ENCODE measurements around the gene APP.

Gene APP

DNA sequence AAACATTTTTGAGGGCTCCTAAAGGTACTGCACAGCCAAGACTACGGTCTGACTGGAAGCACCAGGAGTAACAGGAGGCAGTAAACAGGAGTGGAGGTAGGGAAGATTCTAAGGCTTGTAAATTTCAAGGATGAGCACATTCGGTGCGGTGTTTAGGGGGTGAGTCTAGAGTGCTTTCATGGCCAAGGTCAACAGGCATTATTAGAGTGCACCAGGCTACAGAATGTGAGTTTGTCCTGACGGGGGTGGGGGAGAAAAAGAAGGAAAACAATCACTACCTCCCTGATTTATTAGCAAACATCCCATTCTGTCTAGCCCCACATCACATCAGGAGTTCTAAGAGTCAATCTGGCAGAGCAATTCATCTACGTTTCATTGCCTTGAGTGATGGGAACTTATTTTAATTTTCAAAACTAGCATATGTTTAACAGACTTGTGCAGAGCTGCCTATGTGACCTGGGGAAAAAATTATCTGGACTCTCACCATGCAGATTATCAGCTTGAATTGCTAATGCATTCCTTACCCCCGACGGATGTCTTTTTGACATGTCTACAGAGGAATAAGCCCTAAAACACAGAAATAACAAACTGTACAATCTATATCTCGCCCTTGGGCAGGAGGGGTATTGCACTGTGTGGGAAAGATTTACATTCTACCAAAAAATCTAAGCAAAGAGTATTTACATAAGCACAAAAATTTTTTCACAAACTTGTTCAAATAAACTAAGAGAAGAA is 45.0 kb downstream of the APP start:
- DNase-seq = no peak

DNA sequence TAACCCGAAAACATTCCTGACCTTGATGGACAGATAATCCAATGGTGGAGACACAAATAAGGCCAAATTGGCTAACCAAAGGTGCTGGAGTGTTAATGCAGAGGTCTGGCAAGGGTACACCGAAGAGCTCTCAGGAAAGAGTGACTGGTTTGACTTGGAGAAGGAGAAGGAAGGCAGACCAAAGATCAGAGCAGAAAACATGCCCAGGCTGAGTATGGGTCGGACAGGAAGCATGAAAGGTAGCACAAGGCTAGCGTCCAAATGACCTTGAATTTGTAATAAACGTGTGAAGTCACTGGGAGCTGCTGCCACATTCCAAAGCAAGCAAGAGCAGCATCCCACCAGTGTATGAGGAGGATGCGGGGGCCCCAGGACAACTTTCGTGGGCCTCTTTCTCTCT is 45.7 kb downstream of the APP start:
- DNase-seq = no peak

DNA sequence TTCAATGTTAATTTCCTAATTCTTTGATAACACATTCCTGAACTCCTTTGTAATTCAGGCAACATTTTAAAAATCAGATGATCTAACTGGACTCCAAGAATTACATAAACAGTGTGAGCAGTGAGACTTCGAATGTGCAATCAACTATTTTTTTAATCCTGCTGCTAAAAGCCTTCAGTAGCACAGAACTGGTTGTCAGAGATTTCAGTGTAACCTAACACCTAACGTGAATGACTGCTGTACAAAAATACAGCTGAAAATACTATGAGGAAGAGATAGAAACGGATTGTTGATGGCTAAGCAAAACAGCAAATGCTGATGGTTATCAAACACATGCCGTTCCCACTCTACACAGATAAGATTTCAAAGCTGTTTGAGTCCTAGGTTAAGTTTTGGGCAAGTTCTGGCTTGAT is 46.1 kb downstream of the APP start:
- DNase-seq = no peak

DNA sequence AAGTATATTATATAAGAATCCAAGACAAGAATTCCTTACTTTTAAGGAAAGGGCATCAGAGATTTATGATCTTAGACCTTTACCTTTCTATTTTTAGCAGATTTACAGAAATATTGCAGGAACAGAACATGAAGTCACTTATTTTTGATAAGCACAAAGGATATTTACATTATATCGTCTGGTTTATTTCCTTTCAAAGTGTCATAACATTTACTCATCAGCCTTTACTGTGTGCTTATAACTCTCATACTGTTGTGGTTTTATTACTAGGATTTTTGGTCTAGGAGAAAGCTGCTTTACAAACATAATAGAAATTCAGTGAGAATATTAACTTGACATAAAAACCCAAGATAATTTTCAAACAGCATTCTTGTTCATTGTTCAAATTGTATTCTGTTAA is 47.6 kb downstream of the APP start:
- no peak for DNase-seq

DNA sequence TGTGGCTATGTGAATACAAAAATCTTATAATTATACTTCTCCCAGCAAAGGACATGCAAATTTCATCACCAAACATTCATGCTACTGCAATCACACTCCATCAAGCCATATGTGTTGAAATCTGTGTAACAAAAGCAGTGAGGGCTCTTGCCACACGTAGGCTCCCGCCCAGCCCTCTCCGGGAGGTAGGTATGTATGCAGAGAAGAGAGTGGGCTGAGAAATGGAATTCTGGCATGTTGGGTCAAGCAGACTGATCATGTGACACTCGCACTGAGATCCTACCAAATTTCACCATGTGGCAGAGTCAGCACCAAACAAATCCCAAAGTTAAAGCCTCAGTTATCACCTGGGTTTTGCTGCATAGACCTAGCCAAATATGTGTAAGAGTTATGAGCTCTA is 49.7 kb downstream of the APP start:
- no peak for DNase-seq

DNA sequence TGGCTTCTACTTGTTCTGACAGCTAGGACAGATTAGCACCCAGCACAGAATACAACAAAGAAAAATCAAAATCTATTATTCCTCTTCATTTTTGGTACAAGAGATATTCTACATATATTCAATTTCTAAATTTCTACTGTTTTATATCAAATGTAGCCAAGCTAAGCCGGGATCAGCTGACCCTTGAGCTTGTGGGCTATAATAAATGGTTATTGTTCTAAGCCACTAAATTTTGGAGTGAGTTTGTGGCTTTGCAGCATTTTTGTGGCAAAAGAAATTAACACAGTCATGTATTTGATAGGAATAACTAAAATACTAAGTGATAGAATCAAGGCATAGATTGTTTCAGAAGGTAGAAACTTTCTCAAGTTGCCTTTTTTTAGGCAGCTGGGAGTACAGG is 50.7 kb downstream of the APP start:
- DNase-seq = no peak

DNA sequence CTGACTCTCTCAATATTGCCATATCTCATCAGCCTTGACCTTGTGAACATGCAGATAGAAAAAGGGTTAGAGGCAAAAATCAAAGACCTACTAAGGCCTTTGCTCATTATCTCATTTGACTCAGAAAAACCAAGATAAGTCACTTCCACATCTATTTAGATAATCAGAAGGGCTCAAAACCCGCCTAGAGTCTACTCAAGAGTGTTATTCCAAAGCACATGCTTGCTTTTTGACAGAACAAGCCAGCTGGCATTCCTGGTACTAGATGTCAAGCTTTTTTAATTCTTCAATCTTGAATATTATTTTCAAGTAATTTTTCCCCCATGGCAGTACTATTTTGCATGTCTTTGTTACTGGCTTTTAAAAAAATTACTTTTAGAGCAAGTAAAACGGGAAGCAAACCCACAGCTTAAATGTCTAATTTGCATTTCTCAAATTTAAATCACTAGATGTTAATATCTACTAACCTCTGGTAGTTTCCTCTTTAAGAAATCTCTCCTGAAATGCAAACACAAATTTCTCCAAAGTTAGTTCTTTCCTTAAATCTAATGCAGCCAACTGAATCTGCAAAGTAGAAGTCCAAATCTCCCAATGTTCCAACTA is 51.5 kb downstream of the APP start:
- DNase-seq = no peak

DNA sequence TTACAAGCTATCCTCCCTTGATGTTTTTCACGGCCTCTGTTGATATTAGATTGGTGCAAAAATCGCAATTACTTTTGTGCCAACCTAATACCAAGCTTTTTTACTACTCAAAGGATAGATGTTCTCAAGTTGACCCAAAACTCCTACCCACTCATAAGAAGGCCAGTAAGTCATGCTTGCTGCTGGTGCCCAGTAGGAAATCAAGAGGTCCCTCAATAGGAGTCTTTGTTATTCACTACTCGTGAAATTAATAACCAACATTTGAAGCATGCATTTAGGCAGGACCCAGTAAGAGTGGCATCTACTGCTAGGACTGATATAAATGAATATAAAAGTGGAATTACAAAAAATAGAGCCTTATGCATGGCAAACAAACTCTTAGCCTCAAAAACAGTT is 52.6 kb downstream of the APP start:
- DNase-seq = no peak

DNA sequence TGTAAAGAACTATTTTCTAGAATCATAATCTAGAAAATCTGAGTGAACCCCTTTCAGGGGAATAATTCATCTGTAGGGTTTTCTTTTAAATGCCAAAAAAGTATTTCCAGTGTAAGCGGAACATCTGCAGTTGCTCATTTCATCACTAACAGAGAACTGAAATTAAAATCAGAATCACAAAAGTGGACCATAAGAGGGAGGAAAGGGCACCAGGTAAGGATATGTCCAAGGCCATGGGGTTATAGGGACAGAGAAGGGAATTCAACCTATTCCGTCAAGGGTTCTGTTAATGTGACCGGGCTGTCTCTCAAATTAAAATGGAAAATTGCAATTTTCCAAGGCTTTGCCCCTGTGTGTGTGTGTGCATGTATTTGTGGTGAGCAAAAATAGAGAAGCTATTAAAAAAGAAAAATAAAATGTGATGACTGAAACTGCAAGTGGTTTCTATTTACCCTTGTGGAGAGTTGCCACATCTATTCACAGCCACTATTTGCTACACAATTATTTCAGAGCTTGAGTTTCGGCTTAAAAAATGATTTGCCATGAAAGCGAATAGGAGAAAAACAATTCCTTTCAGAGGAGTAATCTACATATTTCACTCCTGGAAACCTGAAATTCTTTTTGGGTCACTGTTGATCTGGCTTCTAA is 53.1 kb downstream of the APP start:
- no peak for DNase-seq

DNA sequence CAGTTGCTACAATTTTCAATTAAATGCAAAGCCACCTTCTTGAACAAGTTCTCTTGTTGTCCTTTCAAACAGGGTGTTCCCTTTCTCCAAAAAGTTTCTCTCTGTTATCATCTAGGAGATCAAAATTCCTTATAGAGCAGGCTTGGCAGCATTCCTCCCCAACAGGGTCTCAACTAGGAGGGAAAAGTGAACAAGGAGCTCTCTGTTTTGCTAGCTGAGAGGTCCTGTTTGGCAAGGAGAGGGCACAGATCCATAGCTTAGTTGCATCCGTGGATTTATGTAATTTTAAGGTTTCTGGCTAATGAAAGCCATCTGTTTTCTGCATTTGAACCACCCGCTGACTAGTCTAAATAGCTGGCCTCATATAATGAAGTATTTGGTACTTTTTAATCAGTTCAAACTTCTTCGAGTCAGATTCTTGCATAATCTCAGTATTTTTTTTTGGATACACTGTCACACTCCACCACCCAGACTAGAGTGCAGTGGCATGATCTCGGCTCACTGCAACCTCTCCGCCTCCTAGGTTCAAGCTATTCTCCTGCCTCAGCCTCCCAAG is 54.0 kb downstream of the APP start:
- no peak for DNase-seq

DNA sequence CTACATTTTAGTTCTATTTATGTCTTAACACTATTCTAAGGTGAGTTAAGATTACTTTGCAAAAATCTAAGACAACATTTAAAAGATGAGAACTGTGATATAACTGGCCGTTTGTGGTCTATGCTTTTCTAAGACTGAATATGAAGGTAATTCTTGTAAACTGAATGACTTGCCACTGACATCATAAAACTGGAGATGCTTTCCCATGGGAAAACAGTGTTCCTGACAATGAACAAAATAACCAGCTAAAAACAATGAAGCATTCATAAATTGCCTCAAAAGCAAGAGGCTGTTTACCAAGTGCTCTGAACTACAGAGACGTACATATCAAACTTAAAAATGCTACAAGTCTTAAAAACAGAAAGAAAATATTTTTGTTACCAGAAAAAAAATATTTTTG is 54.7 kb downstream of the APP start:
- DNase-seq = no peak

DNA sequence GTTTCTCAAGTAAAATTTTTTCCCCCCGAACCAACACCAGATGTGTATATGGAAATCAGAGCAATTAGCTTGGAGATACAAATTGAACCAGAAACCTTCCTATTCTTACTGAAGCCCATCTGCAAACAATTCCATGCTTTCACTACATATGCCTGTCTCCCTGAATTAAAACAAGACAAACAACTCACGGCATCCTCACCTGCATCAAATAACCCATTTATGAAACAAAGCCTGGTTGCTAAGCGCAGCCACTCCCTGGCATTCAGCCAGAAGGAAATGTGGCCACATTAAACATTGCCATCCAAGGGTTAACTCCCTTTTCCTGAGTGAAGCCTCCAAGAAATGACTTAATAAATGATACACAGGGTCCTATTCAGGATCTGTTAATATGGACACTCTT is 55.3 kb downstream of the APP start:
- DNase-seq = no peak

DNA sequence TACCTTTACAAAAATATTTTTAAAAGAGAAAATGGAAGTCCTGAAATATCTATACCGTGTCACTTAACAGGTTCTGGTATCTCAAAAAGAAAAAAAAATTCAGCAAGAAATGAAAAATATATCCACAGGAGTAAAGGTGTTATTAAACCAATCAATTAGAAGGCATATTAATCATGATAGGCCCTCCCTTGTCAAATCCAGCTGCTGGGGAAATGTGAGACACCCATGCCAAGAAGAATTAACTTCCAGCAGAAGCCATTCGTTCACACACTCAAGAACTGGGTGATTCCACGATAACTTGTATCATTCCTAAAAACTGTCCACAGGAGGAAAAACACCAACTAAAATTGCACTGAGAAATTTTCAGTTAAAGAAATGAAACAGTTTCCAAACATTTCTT is 57.6 kb downstream of the APP start:
- DNase-seq = no peak

DNA sequence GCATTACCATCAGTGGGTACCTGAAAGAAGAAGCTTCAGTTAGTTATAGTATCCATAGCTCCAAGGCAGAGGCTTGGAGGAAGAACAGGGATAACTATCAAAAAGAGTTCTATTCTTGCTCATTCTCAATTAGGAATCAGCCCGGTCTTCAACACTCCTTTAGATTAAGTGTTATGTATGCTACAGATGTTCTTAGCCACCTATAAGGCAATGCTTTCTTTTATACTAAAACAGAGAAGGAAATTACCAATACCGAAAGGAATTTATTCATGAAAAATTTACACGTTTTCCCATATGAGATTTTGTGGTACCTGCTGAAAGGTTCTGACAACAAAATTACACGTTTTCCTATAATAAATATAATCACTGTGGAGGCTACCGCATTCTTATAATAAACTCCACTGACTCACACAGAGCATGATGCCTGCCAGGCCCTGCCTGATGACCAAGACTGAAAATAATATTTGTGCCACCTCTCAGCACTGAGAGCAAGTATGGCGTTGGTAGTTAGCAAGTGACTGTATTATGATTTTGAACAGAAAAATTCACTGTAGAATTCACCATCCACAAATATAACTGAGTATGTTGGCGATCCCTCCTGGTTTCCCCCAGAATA is 58.3 kb downstream of the APP start:
- DNase-seq = no peak

DNA sequence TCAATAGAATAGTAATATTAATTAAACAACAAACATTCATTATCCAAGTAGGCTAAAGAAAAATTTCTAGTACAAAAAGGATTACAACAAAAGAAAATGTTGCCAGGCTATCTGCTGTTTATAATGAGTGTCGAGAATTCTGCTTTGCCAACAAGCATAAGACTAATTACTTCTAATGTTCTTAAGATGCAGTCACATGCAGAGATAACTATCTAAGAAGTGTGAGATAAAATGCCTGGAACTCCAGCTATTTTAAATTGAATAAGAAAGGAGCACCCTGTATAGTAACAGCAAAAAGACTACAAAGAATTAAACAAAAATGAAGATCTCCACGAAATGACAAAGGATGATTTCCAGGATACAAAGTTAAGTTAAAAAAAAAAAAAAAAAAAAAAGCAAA is 59.9 kb downstream of the APP start:
- DNase-seq = no peak

DNA sequence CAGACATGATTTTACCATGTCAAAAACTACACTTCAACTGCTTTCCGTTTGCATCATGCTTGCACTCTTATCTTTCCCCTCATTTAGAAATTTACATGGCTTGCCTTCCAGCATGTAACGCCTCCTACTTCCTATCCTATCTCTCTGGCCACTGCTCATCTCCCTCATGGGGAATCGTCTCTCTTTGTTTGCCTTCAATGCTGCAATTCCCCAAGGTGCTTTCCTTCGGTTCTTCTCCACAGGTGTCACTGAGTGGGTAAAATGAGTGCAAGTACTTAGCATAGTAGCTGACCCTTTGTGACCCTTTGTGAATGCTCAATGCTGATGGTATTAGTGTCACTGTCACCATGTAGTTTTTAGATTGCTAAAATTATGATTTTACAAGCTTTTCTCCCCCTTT is 63.1 kb downstream of the APP start:
- DNase-seq = no peak

DNA sequence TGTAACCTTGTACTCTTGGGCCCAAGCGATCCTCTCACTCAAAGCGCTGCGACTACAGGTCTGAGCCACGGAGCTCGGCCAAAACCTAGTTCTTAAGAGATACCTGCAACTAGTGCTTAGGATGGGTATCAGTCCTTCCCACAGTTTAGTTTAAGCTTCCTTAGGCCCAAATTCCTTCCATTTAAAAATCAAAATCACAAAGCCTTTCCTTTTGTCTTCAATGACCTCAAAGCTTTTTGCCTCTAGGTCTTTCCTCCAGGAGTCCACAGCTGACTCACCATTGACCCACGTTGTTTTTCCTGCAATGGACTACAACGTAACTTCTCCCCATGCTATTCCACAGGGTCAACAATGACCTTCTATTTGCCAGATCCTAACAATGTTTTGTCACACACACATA is 64.0 kb downstream of the APP start:
- no peak for DNase-seq

DNA sequence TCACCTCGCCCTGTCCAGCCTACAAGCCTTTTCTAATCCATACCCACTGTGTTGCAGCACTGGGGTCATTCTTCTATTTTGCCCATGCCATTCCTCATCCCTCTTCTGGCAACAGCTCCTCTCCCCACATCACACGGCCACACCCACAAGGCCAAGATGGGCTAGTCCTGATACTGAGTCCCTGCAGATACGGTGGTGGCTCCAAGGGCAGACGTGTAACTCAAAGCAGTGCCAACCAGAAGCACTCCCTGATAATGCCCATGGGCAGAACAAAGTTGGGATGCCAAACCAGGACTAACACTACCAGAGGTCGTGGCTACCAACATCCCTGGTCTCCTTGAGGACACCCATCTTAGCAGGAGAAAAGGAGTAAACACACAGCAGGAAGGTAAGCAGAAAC is 64.8 kb downstream of the APP start:
- DNase-seq = no peak

DNA sequence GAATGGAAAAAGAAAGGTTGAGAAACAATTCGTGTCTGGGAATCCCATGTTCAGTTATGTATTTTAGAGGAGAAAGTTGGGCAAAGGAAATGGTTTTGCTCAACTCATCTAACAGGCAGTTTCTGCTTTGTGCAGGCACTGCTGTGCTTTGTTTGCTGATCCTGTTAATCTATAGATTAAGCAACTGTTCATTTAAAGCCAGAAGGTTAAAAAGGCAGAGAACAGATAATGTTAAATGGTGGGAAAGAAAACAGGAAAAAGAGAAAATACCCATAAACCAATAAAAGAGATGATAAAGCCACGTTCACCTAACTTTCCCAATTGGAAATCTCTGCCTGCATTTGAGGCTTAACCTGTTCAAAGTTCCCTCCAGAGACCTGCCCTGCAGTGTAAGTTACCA is 70.0 kb downstream of the APP start:
- DNase-seq = no peak

DNA sequence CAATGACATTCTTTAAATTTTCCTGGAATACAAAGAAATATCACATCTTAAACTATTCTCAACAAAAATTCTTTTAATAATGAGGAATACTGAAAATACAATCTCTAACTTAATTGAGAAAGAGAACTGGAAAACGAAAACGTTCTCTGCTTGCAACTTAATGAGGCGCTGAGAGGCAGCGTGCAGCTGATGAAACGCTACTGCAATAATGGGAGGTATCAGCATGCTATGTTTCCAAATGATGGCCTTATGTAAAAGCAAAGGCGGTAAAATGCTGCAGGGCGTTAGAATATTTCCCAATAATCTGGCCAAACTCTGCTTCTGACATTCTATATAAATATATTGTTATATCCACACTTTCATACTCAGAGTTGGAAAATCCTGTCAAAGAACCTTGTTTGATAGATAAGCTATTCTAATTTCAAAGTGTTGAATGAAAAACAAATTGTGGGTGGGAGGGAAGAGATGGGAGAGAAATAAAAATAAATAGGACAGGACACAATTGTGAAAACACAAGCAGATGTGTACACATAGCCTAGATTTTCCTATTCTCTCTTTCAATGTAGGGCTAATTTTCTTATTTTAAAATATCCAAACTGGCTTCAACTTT is 70.9 kb downstream of the APP start:
- no peak for DNase-seq

DNA sequence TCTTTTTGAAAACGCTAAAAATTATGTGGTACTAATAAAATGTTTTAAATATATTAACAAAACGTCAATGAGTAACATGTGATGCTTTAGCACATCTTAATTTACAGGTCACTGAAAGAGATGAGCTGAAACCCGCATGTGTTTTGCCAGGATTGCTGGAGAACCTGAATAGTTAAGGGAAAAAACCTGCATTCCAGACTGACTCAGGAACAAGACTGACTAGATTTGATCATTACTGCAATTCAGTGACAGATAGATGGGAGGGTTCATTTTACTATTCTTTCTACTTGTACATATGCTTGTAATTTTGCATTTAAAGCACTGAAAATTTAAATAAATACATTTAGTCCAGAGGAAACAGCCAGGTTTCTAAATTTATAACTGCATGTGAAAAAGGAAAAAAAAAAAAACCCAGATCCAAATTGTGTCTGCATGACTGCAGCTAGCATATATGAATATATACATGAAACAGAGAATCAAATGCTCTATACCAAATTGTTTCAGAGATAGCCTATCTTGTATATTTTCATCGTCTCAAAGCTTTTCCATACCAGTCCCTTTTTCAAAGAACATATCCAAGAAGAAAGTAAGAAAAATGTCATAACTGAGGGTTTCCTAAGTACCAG is 71.7 kb downstream of the APP start:
- DNase-seq = no peak

DNA sequence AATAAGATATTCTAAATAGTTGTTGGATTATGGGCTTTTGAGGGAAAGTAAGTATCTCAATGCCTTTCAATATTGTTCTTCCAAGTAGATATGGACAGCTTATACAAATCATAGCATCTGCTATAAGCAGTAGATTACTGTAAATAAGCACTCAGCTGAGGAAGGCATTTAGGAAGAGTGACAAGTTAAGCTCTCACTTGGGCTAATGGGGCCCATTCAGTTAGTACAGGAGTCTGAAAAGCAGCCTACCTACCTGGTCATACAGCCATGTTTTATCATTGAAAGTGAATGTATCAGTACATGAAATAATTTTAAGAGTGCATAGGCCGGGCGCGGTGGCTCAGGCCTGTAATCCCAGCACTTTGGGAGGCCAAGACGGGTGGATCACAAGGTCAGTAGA is 73.1 kb downstream of the APP start:
- DNase-seq = no peak

Measured in GOT3 (cell line).